Measurements from ENCODE around the gene PSME2. TPM values are rescaled to one million over a fixed set of nuclear protein-coding genes. Genes with fewer than 3 reads are reported as not detected.

PSME2 gene
- total and polyA plus RNA-seq, 2 donors (not counting 1 experiment from before 2014, with no cell fraction given) = 132 to 148 TPM

GRCh38 chr14:24130717-24131548 lies 15.5 kb downstream of the PSME2 start:
- no peak overlapping the region for H2AFZ ChIP-seq (ENCODE audit: low read length)
- H3K79me2 ChIP-seq (ENCODE audit: control insufficient read depth, insufficient read depth, low read length) = no peaks in the 10 kb centered on the region

DNA sequence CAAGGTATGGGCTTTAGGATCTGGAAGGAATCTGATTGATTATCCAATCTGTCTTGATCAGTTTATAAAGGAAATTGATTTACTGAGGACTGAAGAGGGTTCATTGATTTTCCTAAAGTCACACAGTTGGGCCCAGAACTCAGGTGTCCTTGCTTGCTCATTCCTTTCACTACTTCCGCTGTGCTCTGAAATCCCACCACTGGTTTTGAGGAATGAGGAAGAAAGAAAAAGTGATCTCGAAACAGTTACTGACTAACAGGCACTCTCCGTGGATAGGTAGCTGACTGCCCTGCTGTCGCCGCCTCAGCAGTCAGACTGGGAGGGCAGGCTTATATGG lies 16.1 kb downstream of the PSME2 start, which contains the start of gene FITM1:
Gene FITM1 (plus strand): TSS at position 280 of the 337 bp plus-strand sequence. CDS start 905 bp downstream, outside the sequence.
- Histone ChIP-seq H3K27me3 (ENCODE audit: control insufficient read depth, insufficient read depth, low read length) (no peaks in the 10 kb centered on the region), H3K4me3 (replicated peaks in 1 of 4; ENCODE audit: control extremely low read depth in 1 of 4, insufficient read depth in 1 of 4, low read depth in 3 of 4, low read length in 4 of 4) (no peak within 1 kb of the TSS), H3K79me2 (ENCODE audit: control insufficient read depth, insufficient read depth, low read length) (no peaks in the 10 kb centered on the region), H3K4me1 (ENCODE audit: control insufficient read depth, extremely low read depth, insufficient read depth, low read length) (no peaks in the 10 kb centered on the region), H3K9ac (ENCODE audit: insufficient read depth, low read length) (no peak within 1 kb of the TSS), H4K20me1 (ENCODE audit: control insufficient read depth, extremely low read depth, insufficient read depth, low read length) (no peaks in the 10 kb centered on the region), H3K4me2 (ENCODE audit: extremely low read depth, insufficient read depth, low read length) (no peak within 1 kb of the TSS), H3K36me3 (ENCODE audit: control insufficient read depth, insufficient read depth, low read length) (no peaks in the 10 kb centered on the region), H3K9me3 (ENCODE audit: control insufficient read depth, insufficient read depth, low read depth, low read length) (no peaks in the 10 kb centered on the region), H3K27ac (ENCODE audit: insufficient read depth, low read length) (no peak within 1 kb of the TSS), H2AFZ (ENCODE audit: low read length) (no peak within 1 kb of the TSS)
- no peak for DNase-seq (ENCODE audit: low read depth in 2 of 2)
- no peak for TF ChIP-seq EZH2 (IDR thresholded peaks at IDR 0.05; ENCODE audit: low read length, missing control alignments)
- no peak for TF ChIP-seq CTCF (conservative IDR thresholded peaks at IDR 0.05 in 1 of 2, IDR thresholded peaks at IDR 0.05 in 1 of 2; ENCODE audit: low read depth in 1 of 2, low read length in 2 of 2)

More at GRCh38 chr14:24130717-24131548, 15.5 kb downstream of the PSME2 start:
- H3K27me3 ChIP-seq (ENCODE audit: control insufficient read depth, insufficient read depth, low read length) = no peaks in the 10 kb centered on the region
- no peaks in the 10 kb centered on the region for H4K20me1 ChIP-seq (ENCODE audit: control insufficient read depth, extremely low read depth, insufficient read depth, low read length)
- no peaks in the 10 kb centered on the region for H3K36me3 ChIP-seq (ENCODE audit: control insufficient read depth, insufficient read depth, low read length)
- H3K27ac ChIP-seq (ENCODE audit: insufficient read depth, low read length) = no peak overlapping the region
- no peak overlapping the region for H3K9ac ChIP-seq (ENCODE audit: insufficient read depth, low read length)
- DNase-seq (ENCODE audit: low read depth in 2 of 2) = no peak
- H3K4me2 ChIP-seq (ENCODE audit: extremely low read depth, insufficient read depth, low read length) = no peak overlapping the region
- H3K9me3 ChIP-seq (ENCODE audit: control insufficient read depth, insufficient read depth, low read depth, low read length) = no peaks in the 10 kb centered on the region
- H3K4me3 ChIP-seq (replicated peaks in 1 of 4; ENCODE audit: control extremely low read depth in 1 of 4, insufficient read depth in 1 of 4, low read depth in 3 of 4, low read length in 4 of 4) = no peak overlapping the region
- TF ChIP-seq EZH2 (IDR thresholded peaks at IDR 0.05; ENCODE audit: low read length, missing control alignments) (no peak), CTCF (conservative IDR thresholded peaks at IDR 0.05 in 1 of 2, IDR thresholded peaks at IDR 0.05 in 1 of 2; ENCODE audit: low read depth in 1 of 2, low read length in 2 of 2) (no peak)
- no peaks in the 10 kb centered on the region for H3K4me1 ChIP-seq (ENCODE audit: control insufficient read depth, extremely low read depth, insufficient read depth, low read length)

GRCh38 chr14:24129410-24129998 lies 16.9 kb downstream of the PSME2 start:
- Histone ChIP-seq H3K36me3 (ENCODE audit: control insufficient read depth, insufficient read depth, low read length) (no peaks in the 10 kb centered on the region), H3K4me1 (ENCODE audit: control insufficient read depth, extremely low read depth, insufficient read depth, low read length) (no peaks in the 10 kb centered on the region), H3K27ac (ENCODE audit: insufficient read depth, low read length) (no peak overlapping the region), H3K4me3 (replicated peaks in 1 of 4; ENCODE audit: control extremely low read depth in 1 of 4, insufficient read depth in 1 of 4, low read depth in 3 of 4, low read length in 4 of 4) (no peak overlapping the region), H3K9me3 (ENCODE audit: control insufficient read depth, insufficient read depth, low read depth, low read length) (no peaks in the 10 kb centered on the region), H3K4me2 (ENCODE audit: extremely low read depth, insufficient read depth, low read length) (no peak overlapping the region), H2AFZ (ENCODE audit: low read length) (no peak overlapping the region), H4K20me1 (ENCODE audit: control insufficient read depth, extremely low read depth, insufficient read depth, low read length) (no peaks in the 10 kb centered on the region), H3K79me2 (ENCODE audit: control insufficient read depth, insufficient read depth, low read length) (no peaks in the 10 kb centered on the region), H3K27me3 (ENCODE audit: control insufficient read depth, insufficient read depth, low read length) (no peaks in the 10 kb centered on the region), H3K9ac (ENCODE audit: insufficient read depth, low read length) (no peak overlapping the region)
- no peak for TF ChIP-seq CTCF (conservative IDR thresholded peaks at IDR 0.05 in 1 of 2, IDR thresholded peaks at IDR 0.05 in 1 of 2; ENCODE audit: low read depth in 1 of 2, low read length in 2 of 2)
- no peak for TF ChIP-seq EZH2 (IDR thresholded peaks at IDR 0.05; ENCODE audit: low read length, missing control alignments)
- no peak for DNase-seq (ENCODE audit: low read depth in 2 of 2)

All from fibroblast of lung (primary cell).